ENCODE results near the gene SDR9C7.

SDR9C7 gene

DNA sequence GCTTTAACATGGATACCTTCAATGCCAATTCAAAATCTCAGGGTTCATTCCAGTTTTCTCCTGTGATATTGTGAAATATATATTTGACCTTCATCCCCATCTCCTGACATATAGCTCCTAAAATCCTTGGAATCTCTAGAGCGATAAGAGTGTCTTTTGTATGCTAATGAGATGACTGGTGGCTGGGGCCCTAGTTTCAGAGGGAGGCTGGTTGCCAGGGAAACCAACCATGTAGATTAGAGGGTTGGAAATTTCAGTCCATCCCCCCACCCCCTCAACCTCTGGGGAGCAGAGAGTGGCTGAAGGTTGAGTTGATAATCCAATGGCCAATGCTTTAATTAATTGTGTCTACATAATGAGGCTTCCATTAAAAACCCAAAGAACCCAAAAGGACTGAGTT, 59.4 kb downstream of the SDR9C7 start:
- ChIA-PET POLR2A (no interaction called here), CTCF (no interaction called here)
- Histone ChIP-seq H3K9me3 (ENCODE audit: control insufficient read depth, insufficient read depth, low read depth, low read length) (no peaks in the 10 kb centered on the region), H3K36me3 (ENCODE audit: control insufficient read depth in 2 of 2, insufficient read depth in 1 of 2, low read length in 2 of 2) (no peaks in the 10 kb centered on the region), H3K4me3 (ENCODE audit: low read depth, low read length) (no peak overlapping the region), H3K4me1 (ENCODE audit: control insufficient read depth, insufficient read depth, low read length) (no peaks in the 10 kb centered on the region), H3K27ac (ENCODE audit: extremely low read depth, low read depth, low read length) (no peak overlapping the region)
- TF ChIP-seq ZNF366 (tag by site-specific recombination; conservative IDR thresholded peaks at IDR 0.05) (no peak), ZNF223 (tag by site-specific recombination; IDR thresholded peaks at IDR 0.05) (no peak), HOXA7 (CRISPR knock-in tag; IDR thresholded peaks at IDR 0.05; ENCODE audit: borderline replicate concordance) (no peak), ZIC2 (tag by site-specific recombination; IDR thresholded peaks at IDR 0.05) (no peak), ZBTB1 (tag by site-specific recombination; IDR thresholded peaks at IDR 0.05) (no peak), SCRT1 (tag by site-specific recombination; IDR thresholded peaks at IDR 0.05; ENCODE audit: borderline replicate concordance) (no peak), ZNF146 (tag by site-specific recombination; IDR thresholded peaks at IDR 0.05) (no peak), REPIN1 (tag by site-specific recombination; IDR thresholded peaks at IDR 0.05; ENCODE audit: low read depth) (no peak), ZBTB20 (tag by site-specific recombination; IDR thresholded peaks at IDR 0.05) (no peak), ZFP37 (tag by site-specific recombination; IDR thresholded peaks at IDR 0.05) (no peak), ZFP69B (tag by site-specific recombination; IDR thresholded peaks at IDR 0.05) (no peak), ZNF391 (tag by site-specific recombination; IDR thresholded peaks at IDR 0.05; ENCODE audit: borderline replicate concordance, low read depth) (no peak), ZNF626 (tag by site-specific recombination; IDR thresholded peaks at IDR 0.05) (no peak), ZNF221 (tag by site-specific recombination; IDR thresholded peaks at IDR 0.05; ENCODE audit: borderline replicate concordance) (no peak), ZNF335 (tag by site-specific recombination; conservative IDR thresholded peaks at IDR 0.05) (no peak), ZNF155 (tag by site-specific recombination; IDR thresholded peaks at IDR 0.05) (no peak), ZNF501 (tag by site-specific recombination; IDR thresholded peaks at IDR 0.05) (no peak), ZNF433 (tag by site-specific recombination; IDR thresholded peaks at IDR 0.05; ENCODE audit: low read depth) (no peak), OSR2 (tag by site-specific recombination; IDR thresholded peaks at IDR 0.05) (no peak)
- TF ChIP-seq, protein P1, sequence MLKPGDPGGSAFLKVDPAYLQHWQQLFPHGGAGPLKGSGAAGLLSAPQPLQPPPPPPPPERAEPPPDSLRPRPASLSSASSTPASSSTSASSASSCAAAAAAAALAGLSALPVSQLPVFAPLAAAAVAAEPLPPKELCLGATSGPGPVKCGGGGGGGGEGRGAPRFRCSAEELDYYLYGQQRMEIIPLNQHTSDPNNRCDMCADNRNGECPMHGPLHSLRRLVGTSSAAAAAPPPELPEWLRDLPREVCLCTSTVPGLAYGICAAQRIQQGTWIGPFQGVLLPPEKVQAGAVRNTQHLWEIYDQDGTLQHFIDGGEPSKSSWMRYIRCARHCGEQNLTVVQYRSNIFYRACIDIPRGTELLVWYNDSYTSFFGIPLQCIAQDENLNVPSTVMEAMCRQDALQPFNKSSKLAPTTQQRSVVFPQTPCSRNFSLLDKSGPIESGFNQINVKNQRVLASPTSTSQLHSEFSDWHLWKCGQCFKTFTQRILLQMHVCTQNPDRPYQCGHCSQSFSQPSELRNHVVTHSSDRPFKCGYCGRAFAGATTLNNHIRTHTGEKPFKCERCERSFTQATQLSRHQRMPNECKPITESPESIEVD (tag by site-specific recombination; IDR thresholded peaks at IDR 0.05): no peak

DNA sequence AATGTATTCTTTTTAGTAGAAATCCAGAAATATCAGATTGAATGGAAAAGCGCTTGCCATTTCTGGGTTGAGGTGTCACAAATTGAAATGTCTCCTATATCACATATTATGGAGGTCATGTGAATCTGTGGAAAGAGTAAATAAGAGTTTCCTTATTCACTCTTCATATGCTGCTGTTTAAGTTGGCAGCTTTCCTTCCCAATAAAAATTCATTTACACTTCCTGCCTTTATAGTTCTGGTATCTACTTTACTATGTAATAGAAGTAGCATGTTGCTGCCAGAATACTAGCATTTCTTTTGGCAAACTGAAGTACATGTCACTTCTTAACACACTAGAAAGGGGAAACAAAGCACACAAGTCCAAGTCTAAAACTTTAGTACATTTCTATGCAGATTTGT, 60.8 kb downstream of the SDR9C7 start:
- ChIA-PET CTCF (no interaction called here), POLR2A (no interaction called here)
- H3K36me3 ChIP-seq (ENCODE audit: control insufficient read depth in 2 of 2, insufficient read depth in 1 of 2, low read length in 2 of 2): no peaks in the 10 kb centered on the region
- no peaks in the 10 kb centered on the region for H3K9me3 ChIP-seq (ENCODE audit: control insufficient read depth, insufficient read depth, low read depth, low read length)
- H3K27ac ChIP-seq (ENCODE audit: extremely low read depth, low read depth, low read length): no peak overlapping the region
- no peaks in the 10 kb centered on the region for H3K4me1 ChIP-seq (ENCODE audit: control insufficient read depth, insufficient read depth, low read length)
- no peak overlapping the region for H3K4me3 ChIP-seq (ENCODE audit: low read depth, low read length)
- TF ChIP-seq ZNF23 (tag by site-specific recombination; IDR thresholded peaks at IDR 0.05; ENCODE audit: borderline replicate concordance) (no peak), ZNF561 (tag by site-specific recombination; IDR thresholded peaks at IDR 0.05; ENCODE audit: borderline replicate concordance) (no peak), ZNF133 (tag by site-specific recombination; IDR thresholded peaks at IDR 0.05) (no peak), ZNF610 (tag by site-specific recombination; IDR thresholded peaks at IDR 0.05; ENCODE audit: borderline replicate concordance) (no peak), GFI1B (tag by site-specific recombination; IDR thresholded peaks at IDR 0.05) (no peak), ZBTB1 (tag by site-specific recombination; IDR thresholded peaks at IDR 0.05) (no peak), ZNF335 (tag by site-specific recombination; conservative IDR thresholded peaks at IDR 0.05) (no peak), ZNF510 (tag by site-specific recombination; IDR thresholded peaks at IDR 0.05; ENCODE audit: insufficient replicate concordance) (no peak)
- TF ChIP-seq, protein P2, sequence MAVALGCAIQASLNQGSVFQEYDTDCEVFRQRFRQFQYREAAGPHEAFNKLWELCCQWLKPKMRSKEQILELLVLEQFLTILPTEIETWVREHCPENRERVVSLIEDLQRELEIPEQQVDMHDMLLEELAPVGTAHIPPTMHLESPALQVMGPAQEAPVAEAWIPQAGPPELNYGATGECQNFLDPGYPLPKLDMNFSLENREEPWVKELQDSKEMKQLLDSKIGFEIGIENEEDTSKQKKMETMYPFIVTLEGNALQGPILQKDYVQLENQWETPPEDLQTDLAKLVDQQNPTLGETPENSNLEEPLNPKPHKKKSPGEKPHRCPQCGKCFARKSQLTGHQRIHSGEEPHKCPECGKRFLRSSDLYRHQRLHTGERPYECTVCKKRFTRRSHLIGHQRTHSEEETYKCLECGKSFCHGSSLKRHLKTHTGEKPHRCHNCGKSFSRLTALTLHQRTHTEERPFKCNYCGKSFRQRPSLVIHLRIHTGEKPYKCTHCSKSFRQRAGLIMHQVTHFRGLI (tag by site-specific recombination; IDR thresholded peaks at IDR 0.05): no peak
- TF ChIP-seq, protein P3, sequence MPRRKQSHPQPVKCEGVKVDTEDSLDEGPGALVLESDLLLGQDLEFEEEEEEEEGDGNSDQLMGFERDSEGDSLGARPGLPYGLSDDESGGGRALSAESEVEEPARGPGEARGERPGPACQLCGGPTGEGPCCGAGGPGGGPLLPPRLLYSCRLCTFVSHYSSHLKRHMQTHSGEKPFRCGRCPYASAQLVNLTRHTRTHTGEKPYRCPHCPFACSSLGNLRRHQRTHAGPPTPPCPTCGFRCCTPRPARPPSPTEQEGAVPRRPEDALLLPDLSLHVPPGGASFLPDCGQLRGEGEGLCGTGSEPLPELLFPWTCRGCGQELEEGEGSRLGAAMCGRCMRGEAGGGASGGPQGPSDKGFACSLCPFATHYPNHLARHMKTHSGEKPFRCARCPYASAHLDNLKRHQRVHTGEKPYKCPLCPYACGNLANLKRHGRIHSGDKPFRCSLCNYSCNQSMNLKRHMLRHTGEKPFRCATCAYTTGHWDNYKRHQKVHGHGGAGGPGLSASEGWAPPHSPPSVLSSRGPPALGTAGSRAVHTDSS (tag by site-specific recombination; IDR thresholded peaks at IDR 0.05): no peak
- TF ChIP-seq, protein P4, sequence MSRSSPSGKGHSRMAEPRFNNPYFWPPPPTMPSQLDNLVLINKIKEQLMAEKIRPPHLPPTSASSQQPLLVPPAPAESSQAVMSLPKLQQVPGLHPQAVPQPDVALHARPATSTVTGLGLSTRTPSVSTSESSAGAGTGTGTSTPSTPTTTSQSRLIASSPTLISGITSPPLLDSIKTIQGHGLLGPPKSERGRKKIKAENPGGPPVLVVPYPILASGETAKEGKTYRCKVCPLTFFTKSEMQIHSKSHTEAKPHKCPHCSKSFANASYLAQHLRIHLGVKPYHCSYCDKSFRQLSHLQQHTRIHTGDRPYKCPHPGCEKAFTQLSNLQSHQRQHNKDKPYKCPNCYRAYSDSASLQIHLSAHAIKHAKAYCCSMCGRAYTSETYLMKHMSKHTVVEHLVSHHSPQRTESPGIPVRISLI (tag by site-specific recombination; IDR thresholded peaks at IDR 0.05): no peak
- TF ChIP-seq, protein P5, sequence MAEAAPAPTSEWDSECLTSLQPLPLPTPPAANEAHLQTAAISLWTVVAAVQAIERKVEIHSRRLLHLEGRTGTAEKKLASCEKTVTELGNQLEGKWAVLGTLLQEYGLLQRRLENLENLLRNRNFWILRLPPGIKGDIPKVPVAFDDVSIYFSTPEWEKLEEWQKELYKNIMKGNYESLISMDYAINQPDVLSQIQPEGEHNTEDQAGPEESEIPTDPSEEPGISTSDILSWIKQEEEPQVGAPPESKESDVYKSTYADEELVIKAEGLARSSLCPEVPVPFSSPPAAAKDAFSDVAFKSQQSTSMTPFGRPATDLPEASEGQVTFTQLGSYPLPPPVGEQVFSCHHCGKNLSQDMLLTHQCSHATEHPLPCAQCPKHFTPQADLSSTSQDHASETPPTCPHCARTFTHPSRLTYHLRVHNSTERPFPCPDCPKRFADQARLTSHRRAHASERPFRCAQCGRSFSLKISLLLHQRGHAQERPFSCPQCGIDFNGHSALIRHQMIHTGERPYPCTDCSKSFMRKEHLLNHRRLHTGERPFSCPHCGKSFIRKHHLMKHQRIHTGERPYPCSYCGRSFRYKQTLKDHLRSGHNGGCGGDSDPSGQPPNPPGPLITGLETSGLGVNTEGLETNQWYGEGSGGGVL (tag by site-specific recombination; IDR thresholded peaks at IDR 0.05): no peak
